ENCODE results near the gene CYP51A1.
"Not testable (repeated sequence)": the region's sequence is repeated elsewhere in the genome, so short reads cannot be mapped to it uniquely, and the experiment has no call there.

The CYP51A1 gene

GRCh38 chr7:92131093-92131492, 3.2 kb downstream of the CYP51A1 start:
- no peak for DNase-seq (ENCODE audit: low read depth)

- DNase-seq (ENCODE audit: low read depth) = no peak
Measured at GRCh38 chr7:92121681-92122080, 12.6 kb downstream of the CYP51A1 start.

- no peak for DNase-seq (ENCODE audit: low read depth)
Measured at GRCh38 chr7:92119213-92119759, 15.0 kb downstream of the CYP51A1 start.

- no peak for DNase-seq (ENCODE audit: low read depth)
Measured at GRCh38 chr7:92116949-92117348, 17.3 kb downstream of the CYP51A1 start.

GRCh38 chr7:92115821-92116220, 18.5 kb downstream of the CYP51A1 start:
- no peak for DNase-seq (ENCODE audit: low read depth)

GRCh38 chr7:92110857-92111256, 23.4 kb downstream of the CYP51A1 start:
- no peak for DNase-seq (ENCODE audit: low read depth)

GRCh38 chr7:92108821-92109220, 25.5 kb downstream of the CYP51A1 start:
- no peak for DNase-seq (ENCODE audit: low read depth)

GRCh38 chr7:92102862-92103261, 31.4 kb downstream of the CYP51A1 start:
- DNase-seq (ENCODE audit: low read depth) = not testable (repeated sequence)

GRCh38 chr7:92100534-92100933, 33.7 kb downstream of the CYP51A1 start:
- DNase-seq (ENCODE audit: low read depth) = no peak

- no peak for DNase-seq (ENCODE audit: low read depth)
Measured at GRCh38 chr7:92095380-92095779, 38.9 kb downstream of the CYP51A1 start.

GRCh38 chr7:92092210-92092609, 42.1 kb downstream of the CYP51A1 start:
- DNase-seq (ENCODE audit: low read depth) = no peak

- no peak for DNase-seq (ENCODE audit: low read depth)
Measured at GRCh38 chr7:92088266-92088665, 46.0 kb downstream of the CYP51A1 start.

GRCh38 chr7:92083922-92084321, 50.4 kb downstream of the CYP51A1 start:
- not testable (repeated sequence) for DNase-seq (ENCODE audit: low read depth)

GRCh38 chr7:92076509-92076908, 57.8 kb downstream of the CYP51A1 start:
- no peak for DNase-seq (ENCODE audit: low read depth)

GRCh38 chr7:92075455-92076158, 58.7 kb downstream of the CYP51A1 start:
- no peak for DNase-seq (ENCODE audit: low read depth)

- no peak for DNase-seq (ENCODE audit: low read depth)
Measured at GRCh38 chr7:92072708-92073107, 61.6 kb downstream of the CYP51A1 start.

- no peak for DNase-seq (ENCODE audit: low read depth)
Measured at GRCh38 chr7:92072121-92072520, 62.2 kb downstream of the CYP51A1 start.

GRCh38 chr7:92071032-92071431, 63.2 kb downstream of the CYP51A1 start:
- DNase-seq (ENCODE audit: low read depth) = no peak

GRCh38 chr7:92064438-92065029, 69.7 kb downstream of the CYP51A1 start:
- no peak for DNase-seq (ENCODE audit: low read depth)

All from stimulated activated CD8-positive, alpha-beta memory T cell treated with anti-CD3 and anti-CD28 coated beads, Interleukin-12 subunit alpha, Interleukin-12 subunit beta, amount 100 ng/mL, for 1 hour (primary cell).